Activated naive CD4-positive, alpha-beta T cell treated with anti-CD3 and anti-CD28 coated beads, Interleukin-2, amount 50 U/mL, for 72 hours (primary cell): ENCODE data around the gene A4GALT. TPM values are rescaled to one million over a fixed set of nuclear protein-coding genes. Genes with fewer than 3 reads are reported as not detected.
A peak's percentile ranks its signal among the peaks of the same experiment; 100 is the strongest.

Experiments used
- ATAC-seq, 2 donors: fragments of 150-1000 bp; cut with Tn5 transposase; 2 replicates each; pipeline ENCODE4 v1.10.0; 2021; ENCODE audit warnings: mild to moderate bottlenecking in 2 of 2, moderate library complexity in 2 of 2
- DNase-seq, 2 donors: peaks; one replicate each; pipeline ENCODE4 v3.0.0; 2021 to 2022; ENCODE audit warnings: low spot score in 2 of 2
- H3K27ac Mint-ChIP-seq, 2 donors: one replicate each; pipeline ENCODE4 v1.8.0; 2022; ENCODE audit warnings: mild to moderate bottlenecking in 2 of 2, mixed read lengths in 2 of 2
- H3K36me3 Mint-ChIP-seq, 2 donors: one replicate each; pipeline ENCODE4 v1.8.0; 2022; ENCODE audit warnings: mixed read lengths in 2 of 2
- H3K9me3 Mint-ChIP-seq, 2 donors: one replicate each; pipeline ENCODE4 v1.8.0; 2022; ENCODE audit warnings: mixed read lengths in 2 of 2
- total RNA-seq, 2 donors: library from RNA; stranded (reverse); gene quantifications; one replicate each; pipeline ENCODE4 v1.2.3, GENCODE V29; 2022

The A4GALT gene
- total RNA-seq, 2 donors from 2014 or later: 0.16 TPM; not detected in 1

DNA sequence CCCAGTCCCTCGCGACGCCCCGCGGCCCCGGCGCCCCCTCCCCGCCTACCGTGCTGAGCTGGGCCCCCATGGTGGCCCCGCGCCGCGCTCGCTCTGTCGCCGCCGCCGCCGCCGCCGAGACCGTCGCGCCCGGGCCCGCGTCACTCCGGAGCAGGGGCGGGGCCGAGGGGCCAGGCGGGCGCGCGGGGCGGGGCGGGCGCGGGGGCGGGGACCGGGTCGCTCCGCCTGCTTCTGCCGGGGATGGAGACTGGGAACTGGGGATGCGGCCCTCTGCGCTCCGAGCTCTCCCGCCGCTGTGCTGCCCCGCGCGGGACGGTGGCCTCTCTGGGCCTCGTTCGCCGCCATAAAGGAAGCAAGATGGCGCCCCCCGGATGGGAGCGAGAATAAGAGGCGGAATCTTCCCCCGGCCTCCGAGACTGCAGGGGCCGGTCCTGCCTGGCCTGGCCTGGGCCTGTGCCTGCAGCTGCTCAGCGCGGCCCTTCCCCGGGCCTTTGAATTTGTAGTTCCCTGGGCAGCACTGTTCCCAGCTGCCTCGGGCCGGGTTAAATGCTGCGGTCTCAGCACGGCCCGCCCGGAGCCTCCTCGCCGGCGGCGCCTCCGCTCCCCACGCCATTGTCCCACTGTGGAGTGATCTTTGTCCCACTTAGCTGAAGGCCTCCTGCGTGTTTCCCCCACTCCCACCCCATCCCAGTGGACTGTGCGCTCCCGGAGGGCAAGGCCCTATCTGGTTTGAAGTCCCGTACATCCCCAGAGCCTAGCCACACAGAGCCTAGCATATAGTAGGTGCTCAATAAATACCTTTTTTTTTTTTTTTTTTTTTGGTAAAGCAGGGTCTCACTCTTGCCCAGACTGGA is 71.2 kb downstream of the A4GALT start, which contains the start of gene CYB5R3:
Gene CYB5R3, minus strand, starts transcription at position 147 of the 854 bp plus-strand sequence. Its CDS starts 77 bp downstream, at position 70.
- peak; percentile 89 to 92 for ATAC-seq
- no peaks in the 10 kb centered on the region for H3K9me3 Mint-ChIP-seq
- H3K36me3 Mint-ChIP-seq: no peaks in the 10 kb centered on the region
- peak within 1 kb of the TSS; percentile 93 to 96 for H3K27ac Mint-ChIP-seq
- DNase-seq: peak; percentile 80 to 84

DNA sequence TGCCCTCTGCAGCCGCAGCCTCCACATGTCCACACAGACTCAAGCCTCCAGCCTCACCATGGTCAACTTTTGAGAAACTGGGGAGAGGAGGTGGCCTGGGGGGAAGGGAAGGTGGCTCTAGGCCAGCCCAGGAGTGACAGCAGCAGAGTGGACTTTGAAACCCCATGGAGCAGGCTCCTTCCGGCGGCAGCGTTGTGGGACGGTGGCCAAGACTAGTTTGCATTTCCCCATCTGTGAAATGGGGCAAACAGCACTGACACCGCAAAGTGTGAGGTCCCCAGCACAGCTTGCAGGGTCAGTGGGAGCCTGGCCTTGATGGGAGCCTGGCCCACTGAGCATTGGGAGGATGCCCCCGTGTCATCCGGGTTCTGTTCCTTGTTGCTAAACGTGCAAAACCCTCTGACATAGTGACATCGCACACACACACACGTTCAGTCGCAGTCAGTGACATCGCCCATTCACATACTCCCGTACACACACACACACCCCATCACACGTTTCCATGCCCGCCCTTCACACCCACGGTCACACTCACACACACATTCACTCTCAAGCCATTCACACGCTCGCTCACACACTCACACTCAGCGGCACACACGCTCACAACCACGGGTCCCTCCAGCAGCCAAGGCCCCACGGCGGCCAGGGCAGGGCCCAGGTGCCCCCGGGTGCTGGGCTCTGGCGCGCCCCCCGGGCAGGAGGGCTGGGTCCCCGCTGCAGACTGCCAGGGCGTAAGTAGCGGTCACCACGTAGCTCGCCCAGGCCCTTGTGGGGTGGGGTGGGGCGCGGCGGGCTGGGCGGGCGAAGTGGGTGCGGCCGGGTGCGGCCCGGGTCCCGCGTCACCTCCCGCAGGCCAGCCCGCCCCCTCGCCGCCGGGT is 72.1 kb downstream of the A4GALT start:
- Mint-ChIP-seq H3K9me3 (no peaks in the 10 kb centered on the region), H3K36me3 (no peaks in the 10 kb centered on the region), H3K27ac (peak overlapping the region; percentile 93 to 96)
- peak in 1 of 2 donors; percentile 31 for DNase-seq
- ATAC-seq: peak; percentile 72

DNA sequence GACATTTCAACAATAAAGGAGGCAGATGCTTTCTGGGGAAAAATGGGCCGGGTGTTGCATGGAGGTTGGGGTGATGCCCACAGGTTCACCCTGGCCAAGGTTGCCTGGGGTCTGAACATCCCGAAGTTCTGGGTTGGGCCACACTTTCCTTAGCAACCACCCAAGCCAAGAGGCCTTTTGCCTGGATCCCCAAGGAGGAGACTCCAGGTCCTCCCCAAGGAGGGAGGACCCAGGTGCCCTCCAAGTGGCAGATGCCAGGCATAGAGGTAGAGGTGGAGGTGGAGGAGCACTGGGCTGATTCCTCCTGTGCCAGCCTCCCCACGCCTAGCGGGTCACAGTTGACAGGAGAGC is 72.7 kb downstream of the A4GALT start:
- H3K27ac Mint-ChIP-seq: peak overlapping the region; percentile 83 to 93
- ATAC-seq: no peak

DNA sequence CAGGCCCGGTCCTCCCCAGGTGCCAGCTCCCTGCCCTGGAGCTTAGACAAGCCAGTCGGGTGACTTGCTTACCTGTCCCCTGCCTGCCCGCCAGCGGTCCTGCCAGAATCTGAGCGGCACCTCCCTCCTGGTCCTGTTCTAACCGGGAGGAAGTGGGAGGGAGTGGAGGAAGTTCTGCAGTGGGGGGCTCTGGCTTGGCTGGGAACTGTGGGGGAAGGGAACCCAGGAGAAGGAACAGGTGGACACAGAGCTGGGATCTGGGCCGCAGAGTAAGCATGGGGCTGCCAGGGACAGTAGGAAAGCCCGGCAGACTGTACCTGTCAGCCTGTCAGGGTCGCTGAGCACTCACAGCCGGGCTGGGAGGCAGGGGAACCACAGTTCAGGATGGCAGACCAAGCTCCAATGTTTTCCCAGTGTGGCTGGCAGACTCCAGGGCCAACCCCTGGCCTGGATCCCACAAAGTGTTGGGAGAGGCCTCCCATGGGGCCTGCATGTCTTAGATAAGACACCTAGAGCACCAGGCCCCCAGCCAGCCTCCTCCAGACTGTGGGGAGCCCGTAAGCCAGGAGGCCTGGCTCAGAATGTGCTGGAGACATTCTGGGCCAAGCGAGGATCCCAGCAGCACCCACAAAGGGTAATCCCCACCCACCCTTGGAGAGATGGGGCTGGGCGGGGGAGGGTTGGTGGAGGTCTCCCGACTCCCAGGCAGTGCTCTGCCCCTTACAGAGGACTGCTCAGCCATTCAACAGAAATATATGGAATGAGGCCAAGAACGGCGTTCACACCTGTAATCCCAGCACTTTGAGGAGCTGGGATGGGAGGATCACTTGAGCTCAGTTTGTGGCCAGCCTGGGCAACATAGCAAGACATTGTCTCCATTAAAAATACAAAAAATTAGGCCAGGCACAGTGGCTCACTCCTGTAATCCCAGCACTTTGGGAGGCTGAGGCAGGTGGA is 73.8 kb downstream of the A4GALT start:
- no peak for ATAC-seq
- Mint-ChIP-seq H3K9me3 (no peaks in the 10 kb centered on the region), H3K27ac (peak overlapping the region in 1 of 2 donors; percentile 93), H3K36me3 (no peaks in the 10 kb centered on the region)
- DNase-seq: no peak

More for the DNA sequence above, 72.7 kb downstream of the A4GALT start:
- Mint-ChIP-seq H3K36me3 (no peaks in the 10 kb centered on the region), H3K9me3 (no peaks in the 10 kb centered on the region)
- no peak for DNase-seq

DNA sequence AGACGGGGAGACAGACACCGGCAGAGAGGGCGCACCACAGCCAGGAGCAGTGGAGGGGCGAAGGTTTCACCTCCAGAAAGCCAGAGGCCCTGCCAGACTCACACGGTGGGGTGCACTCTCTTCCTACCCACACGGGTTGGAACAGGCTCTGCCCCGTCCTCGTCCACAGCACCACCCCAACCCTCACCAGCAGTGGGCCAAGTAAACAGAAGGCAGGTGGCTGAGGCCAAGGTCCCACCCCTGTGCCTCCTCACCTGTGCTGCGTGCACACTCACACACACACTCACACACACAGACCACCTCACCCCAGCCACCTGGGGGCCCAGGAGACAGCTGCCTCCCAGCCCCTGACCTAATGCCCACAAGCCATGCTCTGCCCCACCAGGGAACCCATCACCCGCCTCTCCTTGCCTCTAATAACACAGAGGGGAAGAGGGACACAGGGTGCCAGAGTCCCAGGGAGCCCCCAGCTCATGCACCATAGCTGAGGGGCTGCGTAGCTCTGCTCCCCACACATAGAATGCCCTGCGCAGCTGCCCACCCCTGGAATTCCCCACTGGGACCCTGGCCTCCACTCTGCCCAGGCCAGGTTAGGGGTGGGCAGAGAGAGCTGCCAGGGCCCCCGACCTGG is 74.6 kb downstream of the A4GALT start:
- DNase-seq: no peak
- no peak for ATAC-seq
- H3K36me3 Mint-ChIP-seq: no peaks in the 10 kb centered on the region
- H3K9me3 Mint-ChIP-seq: no peaks in the 10 kb centered on the region
- no peak overlapping the region for H3K27ac Mint-ChIP-seq

DNA sequence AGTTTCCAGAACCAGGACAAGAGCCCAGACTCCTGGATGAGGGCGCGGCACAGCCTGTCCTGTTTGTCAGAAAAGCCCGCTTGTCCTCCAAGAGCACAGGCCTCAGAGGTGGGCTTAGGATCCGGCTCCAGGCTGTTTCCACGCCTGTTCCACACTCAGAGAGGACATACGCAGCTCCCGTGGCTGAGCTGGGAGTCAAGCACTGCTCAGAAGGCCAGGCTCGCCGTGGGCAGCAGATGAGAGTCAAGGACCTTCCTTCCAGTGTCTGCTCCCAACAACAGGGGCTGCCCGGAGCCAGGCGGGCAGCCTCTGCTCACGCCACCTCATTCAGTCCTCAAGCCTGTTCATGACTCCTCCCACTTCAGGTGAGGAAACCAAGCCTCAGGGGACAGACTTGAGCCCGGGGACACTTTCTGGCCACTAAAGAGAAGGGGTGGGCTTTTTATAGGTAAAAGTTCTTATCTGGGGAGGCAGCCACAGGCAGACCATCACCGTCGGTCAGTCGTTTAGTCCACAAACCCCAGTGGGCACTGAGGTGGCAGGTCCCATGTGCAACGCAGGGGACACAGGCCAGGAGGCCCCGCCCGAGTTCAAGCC is 75.2 kb downstream of the A4GALT start:
- DNase-seq (no peak), ATAC-seq (no peak)
- Mint-ChIP-seq H3K27ac (peak overlapping the region; percentile 32 to 33), H3K9me3 (no peaks in the 10 kb centered on the region), H3K36me3 (no peaks in the 10 kb centered on the region)

DNA sequence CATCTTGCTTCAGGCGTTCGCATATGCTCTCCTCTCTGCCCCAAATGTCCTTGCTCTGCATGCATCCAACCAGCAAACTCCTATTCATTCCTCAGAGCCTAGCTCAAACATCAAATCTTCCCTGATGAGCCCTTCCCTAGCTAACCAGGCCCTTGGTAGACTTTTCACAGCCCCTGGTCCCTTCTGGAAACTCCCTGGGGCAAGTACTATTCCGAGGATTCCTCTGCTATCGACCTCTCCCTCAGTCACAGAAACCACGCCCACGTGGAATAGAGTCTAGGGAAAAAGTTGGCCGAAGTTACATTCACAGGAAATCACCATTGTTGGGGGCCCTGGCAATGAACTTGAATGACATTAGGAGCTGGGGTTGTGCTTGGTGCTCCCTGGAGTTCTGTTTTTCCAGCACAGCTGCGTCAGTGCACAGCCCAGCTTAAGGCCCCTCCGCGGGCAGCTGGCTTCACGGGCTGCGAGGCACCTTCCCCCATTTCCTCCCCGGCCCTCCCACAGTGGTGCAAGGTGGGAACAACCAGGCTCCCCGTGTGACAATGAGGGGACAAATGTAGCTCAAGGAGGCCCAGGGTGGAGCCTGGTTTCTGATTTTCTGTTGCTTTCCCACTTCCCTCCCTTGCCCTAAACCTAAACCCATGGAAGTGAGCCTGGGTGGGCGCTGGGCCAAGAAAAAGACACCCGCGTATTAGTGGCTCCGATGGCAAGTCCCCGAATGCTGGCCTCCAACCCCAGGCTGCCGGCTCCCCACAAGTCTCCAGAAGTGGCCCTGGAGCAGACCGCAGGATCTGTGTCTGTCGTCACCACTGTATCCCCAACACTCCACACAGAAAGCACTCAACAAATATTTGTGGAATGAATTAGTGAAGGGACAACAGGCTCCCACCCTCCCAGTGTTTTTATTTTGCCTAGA is 76.0 kb downstream of the A4GALT start:
- no peaks in the 10 kb centered on the region for H3K36me3 Mint-ChIP-seq
- no peak for DNase-seq
- H3K27ac Mint-ChIP-seq: peak overlapping the region; percentile 32 to 33
- no peaks in the 10 kb centered on the region for H3K9me3 Mint-ChIP-seq
- no peak for ATAC-seq

DNA sequence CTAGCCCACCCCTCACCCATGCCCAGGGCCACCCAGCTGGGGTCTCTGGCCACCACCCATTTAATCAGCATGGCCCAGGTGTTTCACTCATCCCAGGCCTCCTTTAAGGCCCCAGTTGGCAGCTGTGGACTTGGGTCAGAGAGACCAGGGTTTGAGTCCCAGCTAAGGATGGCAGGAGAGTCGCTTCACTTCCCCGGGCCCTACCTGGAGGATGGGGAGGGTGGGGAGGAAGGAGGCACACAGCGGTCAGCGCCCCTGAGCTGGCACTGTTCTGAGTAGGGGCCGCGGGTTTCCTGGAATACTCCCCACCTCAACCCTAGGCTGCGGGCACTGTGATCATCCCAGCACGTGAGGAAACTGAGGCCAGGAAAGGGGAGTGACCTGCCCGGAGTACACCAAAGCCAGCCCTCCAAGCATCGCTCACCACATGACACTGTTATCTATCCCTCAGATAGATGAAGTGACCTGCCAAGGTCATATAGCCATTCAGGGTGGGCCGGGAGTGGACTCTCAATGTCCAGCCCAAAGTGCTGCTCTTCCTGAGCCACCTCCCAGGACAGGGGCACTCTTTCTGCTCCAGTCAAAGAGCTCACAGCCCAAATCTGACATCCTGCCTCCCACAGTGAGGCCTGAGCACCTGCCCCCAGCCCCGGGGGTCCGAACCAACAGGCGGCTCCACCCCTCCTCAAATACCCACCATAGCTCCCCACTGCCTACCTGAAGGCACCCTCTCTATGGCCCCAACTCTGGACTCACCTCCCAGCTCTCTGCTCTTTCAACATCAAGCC is 76.8 kb downstream of the A4GALT start:
- ATAC-seq (no peak), DNase-seq (no peak)
- no peaks in the 10 kb centered on the region for H3K36me3 Mint-ChIP-seq
- H3K9me3 Mint-ChIP-seq: no peaks in the 10 kb centered on the region
- H3K27ac Mint-ChIP-seq: peak overlapping the region; percentile 19 to 32

DNA sequence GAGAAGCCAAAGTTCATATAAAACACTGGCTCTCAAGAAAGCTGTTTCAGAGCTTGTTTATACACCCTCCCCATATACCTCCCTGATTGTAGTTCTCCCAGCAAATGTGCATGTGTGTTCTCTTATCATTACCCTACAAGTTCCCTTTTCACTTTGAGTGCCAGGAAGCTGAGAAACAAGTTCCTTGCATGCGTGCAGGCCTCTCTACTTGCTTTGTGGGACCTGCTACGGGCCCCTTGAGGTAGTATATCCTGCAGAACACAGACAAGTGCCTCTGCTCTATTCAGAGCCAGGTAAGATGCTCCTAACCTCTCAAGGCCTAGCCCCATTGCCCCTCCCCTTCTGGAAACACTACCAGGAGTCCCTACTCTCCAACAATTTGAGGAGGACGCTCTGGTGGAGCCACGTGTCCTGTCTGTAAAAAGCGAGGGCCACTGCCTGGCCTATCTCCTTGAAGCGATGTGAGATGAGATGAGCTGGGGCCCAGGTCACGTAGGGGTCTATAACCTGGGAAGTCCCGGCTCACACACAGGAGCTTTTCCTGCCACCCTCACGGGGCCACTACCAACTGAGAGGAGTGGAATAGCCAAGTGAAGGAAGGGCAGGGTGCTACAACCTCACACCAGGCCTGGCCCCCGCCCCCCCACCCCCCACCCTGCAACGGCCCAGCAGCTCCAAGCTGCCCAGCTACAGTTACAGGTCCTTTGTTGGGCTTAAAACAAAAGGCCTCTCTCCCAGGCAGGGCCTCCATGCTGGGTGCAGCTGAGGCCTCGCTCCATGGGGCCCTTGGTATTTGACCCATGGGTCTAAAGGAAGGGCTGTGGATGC is 77.7 kb downstream of the A4GALT start:
- H3K27ac Mint-ChIP-seq: no peak overlapping the region
- ATAC-seq: no peak
- DNase-seq: no peak
- no peaks in the 10 kb centered on the region for H3K36me3 Mint-ChIP-seq
- no peaks in the 10 kb centered on the region for H3K9me3 Mint-ChIP-seq

Other genes with a start within 250 kb of the A4GALT start
- gene RRP7A, start 201.1 kb downstream of the A4GALT start, total RNA-seq: 10 to 100 TPM; 55.9 to 66.9 TPM
- gene SERHL2, start 166.9 kb downstream of the A4GALT start, total RNA-seq: 1 to 10 TPM; 1.2 to 1.9 TPM
- 100 to 1,000 TPM in 1 of 2 donors, 10 to 100 TPM in 1; 71.9 to 126 TPM for gene POLDIP3, start 106.0 kb downstream of the A4GALT start, total RNA-seq
- gene ATP5MGL, start 80.3 kb downstream of the A4GALT start, total RNA-seq: 1 to 10 TPM in 1 of 2 donors, under 1 TPM in 1; 0.89 to 1.4 TPM
- gene CYB5R3, start 71.5 kb downstream of the A4GALT start, total RNA-seq: 10 to 100 TPM; 49.7 to 84.6 TPM
- gene ARFGAP3, start 136.4 kb upstream of the A4GALT start, total RNA-seq: 10 to 100 TPM; 23.3 to 47.3 TPM